ENCODE measurements around the gene AFMID.
"Not testable (repeated sequence)": the region's sequence is repeated elsewhere in the genome, so short reads cannot be mapped to it uniquely, and the experiment has no call there.

AFMID gene

GRCh38 chr17:78170692-78171590, 16.2 kb upstream of the AFMID start:
- Histone ChIP-seq H3K23ac (ENCODE audit: low read depth, low read length, poor library complexity) (peak overlapping the region; percentile 67), H3K27ac (replicated peaks; ENCODE audit: low read length) (no peak overlapping the region), H2AFZ (ENCODE audit: low read length) (no peak overlapping the region), H2AK5ac (ENCODE audit: low read depth, low read length) (peak overlapping the region; percentile 33), H3K36me3 (replicated peaks in 1 of 2; ENCODE audit: control insufficient read depth in 2 of 2, insufficient read depth in 2 of 2, low read length in 2 of 2) (peaks cover 18 to 36% of the 10 kb centered on the region in 2 donors), H2BK120ac (ENCODE audit: low read depth, low read length) (no peak overlapping the region), H4K91ac (ENCODE audit: low read depth, low read length, poor library complexity) (no peak overlapping the region), H3K4me1 (ENCODE audit: control insufficient read depth in 2 of 2, insufficient read depth in 1 of 2, low read depth in 1 of 2, low read length in 2 of 2) (peaks cover 5 to 10% of the 10 kb centered on the region in 2 donors), H3K4me2 (ENCODE audit: insufficient read depth, low read length, poor library complexity, severe bottlenecking) (no peak overlapping the region), H2BK15ac (ENCODE audit: low read length) (no peak overlapping the region), H4K8ac (ENCODE audit: low read depth, low read length) (no peak overlapping the region), H3K79me1 (ENCODE audit: low read depth, low read length) (peaks cover 1% of the 10 kb centered on the region), H3K14ac (ENCODE audit: low read length) (no peak overlapping the region), H2BK5ac (ENCODE audit: low read length) (no peak overlapping the region), H3K18ac (ENCODE audit: low read length) (peak overlapping the region; percentile 13), H3K9me3 (replicated peaks in 1 of 2; ENCODE audit: control insufficient read depth in 2 of 2, insufficient read depth in 1 of 2, low read depth in 1 of 2, low read length in 2 of 2) (peaks cover 0 to 4% of the 10 kb centered on the region in 2 donors), H3K4me3 (ENCODE audit: low read length in 2 of 2) (no peak overlapping the region), H3K9ac (ENCODE audit: low read depth, low read length, poor library complexity) (no peak overlapping the region), H2BK12ac (ENCODE audit: low read length) (no peak overlapping the region), H3K4ac (ENCODE audit: low read length) (no peak overlapping the region), H3K27me3 (ENCODE audit: control insufficient read depth in 3 of 3, insufficient read depth in 3 of 3, low read depth in 1 of 3, low read length in 3 of 3) (no peaks in the 10 kb centered on the region)
- DNase-seq (ENCODE audit: low spot score) = no peak
- WGBS, 2 donors (ENCODE audit: extremely low coverage in 2 of 2, insufficient read length in 2 of 2, insufficient replicate concordance in 1 of 2) = no CpG with 5 or more reads among the region's 31 CpGs

DNA sequence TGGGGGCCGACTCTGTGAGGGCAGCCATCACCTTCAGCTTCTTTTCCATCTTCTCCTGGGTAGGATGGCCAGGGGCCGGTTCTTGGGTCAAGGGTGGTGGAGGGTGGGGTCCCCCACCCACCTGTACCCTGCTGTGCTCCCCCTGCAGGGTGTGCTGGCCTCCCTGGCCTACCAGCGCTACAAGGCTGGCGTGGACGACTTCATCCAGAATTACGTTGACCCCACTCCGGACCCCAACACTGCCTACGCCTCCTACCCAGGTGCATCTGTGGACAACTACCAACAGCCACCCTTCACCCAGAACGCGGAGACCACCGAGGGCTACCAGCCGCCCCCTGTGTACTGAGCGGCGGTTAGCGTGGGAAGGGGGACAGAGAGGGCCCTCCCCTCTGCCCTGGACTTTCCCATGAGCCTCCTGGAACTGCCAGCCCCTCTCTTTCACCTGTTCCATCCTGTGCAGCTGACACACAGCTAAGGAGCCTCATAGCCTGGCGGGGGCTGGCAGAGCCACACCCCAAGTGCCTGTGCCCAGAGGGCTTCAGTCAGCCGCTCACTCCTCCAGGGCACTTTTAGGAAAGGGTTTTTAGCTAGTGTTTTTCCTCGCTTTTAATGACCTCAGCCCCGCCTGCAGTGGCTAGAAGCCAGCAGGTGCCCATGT, 15.4 kb upstream of the AFMID start:
- H3K18ac ChIP-seq (ENCODE audit: low read length); H2BK15ac ChIP-seq (ENCODE audit: low read length); H2BK12ac ChIP-seq (ENCODE audit: low read length); H3K23ac ChIP-seq (ENCODE audit: low read depth, low read length, poor library complexity); H3K4ac ChIP-seq (ENCODE audit: low read length); H3K9me3 ChIP-seq (replicated peaks in 1 of 2; ENCODE audit: control insufficient read depth in 2 of 2, insufficient read depth in 1 of 2, low read depth in 1 of 2, low read length in 2 of 2); H2BK5ac ChIP-seq (ENCODE audit: low read length); DNase-seq (ENCODE audit: low spot score); H4K91ac ChIP-seq (ENCODE audit: low read depth, low read length, poor library complexity); H3K79me1 ChIP-seq (ENCODE audit: low read depth, low read length); H2AFZ ChIP-seq (ENCODE audit: low read length); H3K27ac ChIP-seq (replicated peaks; ENCODE audit: low read length); H2BK120ac ChIP-seq (ENCODE audit: low read depth, low read length); H3K27me3 ChIP-seq (ENCODE audit: control insufficient read depth in 3 of 3, insufficient read depth in 3 of 3, low read depth in 1 of 3, low read length in 3 of 3); H3K4me2 ChIP-seq (ENCODE audit: insufficient read depth, low read length, poor library complexity, severe bottlenecking); H3K9ac ChIP-seq (ENCODE audit: low read depth, low read length, poor library complexity); H3K14ac ChIP-seq (ENCODE audit: low read length); H3K4me3 ChIP-seq (ENCODE audit: low read length in 2 of 2); H4K8ac ChIP-seq (ENCODE audit: low read depth, low read length); H2AK5ac ChIP-seq (ENCODE audit: low read depth, low read length): not testable (repeated sequence)
- WGBS, 2 donors (ENCODE audit: extremely low coverage in 2 of 2, insufficient read length in 2 of 2, insufficient replicate concordance in 1 of 2) = no CpG with 5 or more reads among the region's 19 CpGs
- peaks cover 22 to 43% of the 10 kb centered on the region in 2 donors for H3K36me3 ChIP-seq (replicated peaks in 1 of 2; ENCODE audit: control insufficient read depth in 2 of 2, insufficient read depth in 2 of 2, low read length in 2 of 2)
- H3K4me1 ChIP-seq (ENCODE audit: control insufficient read depth in 2 of 2, insufficient read depth in 1 of 2, low read depth in 1 of 2, low read length in 2 of 2) = peaks cover 5 to 10% of the 10 kb centered on the region in 2 donors

DNA sequence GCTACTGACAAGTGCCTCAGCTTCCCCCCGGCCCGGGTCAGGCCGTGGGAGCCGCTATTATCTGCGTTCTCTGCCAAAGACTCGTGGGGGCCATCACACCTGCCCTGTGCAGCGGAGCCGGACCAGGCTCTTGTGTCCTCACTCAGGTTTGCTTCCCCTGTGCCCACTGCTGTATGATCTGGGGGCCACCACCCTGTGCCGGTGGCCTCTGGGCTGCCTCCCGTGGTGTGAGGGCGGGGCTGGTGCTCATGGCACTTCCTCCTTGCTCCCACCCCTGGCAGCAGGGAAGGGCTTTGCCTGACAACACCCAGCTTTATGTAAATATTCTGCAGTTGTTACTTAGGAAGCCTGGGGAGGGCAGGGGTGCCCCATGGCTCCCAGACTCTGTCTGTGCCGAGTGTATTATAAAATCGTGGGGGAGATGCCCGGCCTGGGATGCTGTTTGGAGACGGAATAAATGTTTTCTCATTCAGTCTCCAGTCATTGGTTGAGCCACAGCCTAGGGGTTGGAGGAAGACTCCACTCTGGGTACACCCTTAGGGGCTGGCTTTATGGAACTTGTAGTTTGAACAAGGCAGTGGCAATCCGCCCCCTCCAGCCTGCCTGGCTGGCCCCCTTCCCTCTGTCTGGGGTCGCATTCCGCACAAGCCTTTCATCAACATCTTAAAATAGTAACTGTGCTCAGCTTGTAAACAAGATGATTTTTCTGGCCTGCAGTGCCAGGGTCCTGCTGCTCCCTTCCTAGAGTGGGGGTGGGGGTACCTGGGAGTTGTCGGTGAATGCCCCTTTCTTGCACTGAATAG, 14.7 kb upstream of the AFMID start:
- Histone ChIP-seq H3K4me3 (ENCODE audit: low read length in 2 of 2) (no peak overlapping the region), H2AFZ (ENCODE audit: low read length) (no peak overlapping the region), H2BK12ac (ENCODE audit: low read length) (no peak overlapping the region), H2BK5ac (ENCODE audit: low read length) (no peak overlapping the region), H4K91ac (ENCODE audit: low read depth, low read length, poor library complexity) (no peak overlapping the region), H2BK120ac (ENCODE audit: low read depth, low read length) (no peak overlapping the region), H2AK5ac (ENCODE audit: low read depth, low read length) (no peak overlapping the region), H3K4me1 (ENCODE audit: control insufficient read depth in 2 of 2, insufficient read depth in 1 of 2, low read depth in 1 of 2, low read length in 2 of 2) (peaks cover 5 to 10% of the 10 kb centered on the region in 2 donors), H2BK15ac (ENCODE audit: low read length) (no peak overlapping the region), H3K36me3 (replicated peaks in 1 of 2; ENCODE audit: control insufficient read depth in 2 of 2, insufficient read depth in 2 of 2, low read length in 2 of 2) (peaks cover 22 to 50% of the 10 kb centered on the region in 2 donors), H3K79me1 (ENCODE audit: low read depth, low read length) (peaks cover 1% of the 10 kb centered on the region), H4K8ac (ENCODE audit: low read depth, low read length) (no peak overlapping the region), H3K18ac (ENCODE audit: low read length) (no peak overlapping the region), H3K9me3 (replicated peaks in 1 of 2; ENCODE audit: control insufficient read depth in 2 of 2, insufficient read depth in 1 of 2, low read depth in 1 of 2, low read length in 2 of 2) (peaks cover 0 to 4% of the 10 kb centered on the region in 2 donors), H3K9ac (ENCODE audit: low read depth, low read length, poor library complexity) (no peak overlapping the region), H3K4ac (ENCODE audit: low read length) (no peak overlapping the region), H3K23ac (ENCODE audit: low read depth, low read length, poor library complexity) (no peak overlapping the region), H3K27me3 (ENCODE audit: control insufficient read depth in 3 of 3, insufficient read depth in 3 of 3, low read depth in 1 of 3, low read length in 3 of 3) (no peaks in the 10 kb centered on the region), H3K4me2 (ENCODE audit: insufficient read depth, low read length, poor library complexity, severe bottlenecking) (no peak overlapping the region), H3K27ac (replicated peaks; ENCODE audit: low read length) (no peak overlapping the region), H3K14ac (ENCODE audit: low read length) (no peak overlapping the region)
- WGBS, 2 donors (ENCODE audit: extremely low coverage in 2 of 2, insufficient read length in 2 of 2, insufficient replicate concordance in 1 of 2) = no CpG with 5 or more reads among the region's 19 CpGs
- no peak for DNase-seq (ENCODE audit: low spot score)

All from neuronal stem cell (in vitro differentiated cells).